Measurements from ENCODE around the gene AFMID. TPM values are rescaled to one million over a fixed set of nuclear protein-coding genes. Genes with fewer than 3 reads are reported as not detected.

The AFMID gene
- total and polyA plus RNA-seq, 2 of the 13 experiments (the other 11 are each of a cell fraction or from before 2014, with no cell fraction given): 249 to 270 TPM

- TF ChIP-seq MTA1 (CRISPR knock-in tag; IDR thresholded peaks at IDR 0.05; ENCODE audit: borderline replicate concordance): peak; percentile 16; the same call in 1 of the 2 replicates
- peak; percentile 12; the same call in 1 of the 2 replicates for TF ChIP-seq ETV5 (CRISPR knock-in tag; IDR thresholded peaks at IDR 0.05; ENCODE audit: borderline replicate concordance)
- TF ChIP-seq DMTF1 (CRISPR knock-in tag; IDR thresholded peaks at IDR 0.05): no peak
- no peak for TF ChIP-seq MBD4 (IDR thresholded peaks at IDR 0.05; ENCODE audit: borderline replicate concordance, low read length)
- 0 out of 2 replicates have a peak, but pooled peaks have one; percentile 14 for TF ChIP-seq ZNF552 (CRISPR knock-in tag; IDR thresholded peaks at IDR 0.05; ENCODE audit: borderline replicate concordance)
- TF ChIP-seq ZNF232 (CRISPR knock-in tag; IDR thresholded peaks at IDR 0.05; ENCODE audit: borderline replicate concordance): no peak
- TF ChIP-seq, protein P1, sequence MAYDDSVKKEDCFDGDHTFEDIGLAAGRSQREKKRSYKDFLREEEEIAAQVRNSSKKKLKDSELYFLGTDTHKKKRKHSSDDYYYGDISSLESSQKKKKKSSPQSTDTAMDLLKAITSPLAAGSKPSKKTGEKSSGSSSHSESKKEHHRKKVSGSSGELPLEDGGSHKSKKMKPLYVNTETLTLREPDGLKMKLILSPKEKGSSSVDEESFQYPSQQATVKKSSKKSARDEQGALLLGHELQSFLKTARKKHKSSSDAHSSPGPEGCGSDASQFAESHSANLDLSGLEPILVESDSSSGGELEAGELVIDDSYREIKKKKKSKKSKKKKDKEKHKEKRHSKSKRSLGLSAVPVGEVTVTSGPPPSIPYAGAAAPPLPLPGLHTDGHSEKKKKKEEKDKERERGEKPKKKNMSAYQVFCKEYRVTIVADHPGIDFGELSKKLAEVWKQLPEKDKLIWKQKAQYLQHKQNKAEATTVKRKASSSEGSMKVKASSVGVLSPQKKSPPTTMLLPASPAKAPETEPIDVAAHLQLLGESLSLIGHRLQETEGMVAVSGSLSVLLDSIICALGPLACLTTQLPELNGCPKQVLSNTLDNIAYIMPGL (CRISPR knock-in tag; IDR thresholded peaks at IDR 0.05; ENCODE audit: borderline replicate concordance in 1 of 2, low read depth in 1 of 2): peak in 1 of 2 experiments; percentile 66
- peak; percentile 42; the same call in 1 of the 2 replicates for TF ChIP-seq MYC (CRISPR knock-in tag; IDR thresholded peaks at IDR 0.05; ENCODE audit: borderline replicate concordance)
- no peak for TF ChIP-seq PCBP2 (optimal IDR thresholded peaks at IDR 0.05; ENCODE audit: low read depth, low read length, poor library complexity, severe bottlenecking)
- TF ChIP-seq DMAP1 (CRISPR knock-in tag; IDR thresholded peaks at IDR 0.05): no peak; the same call in 1 of the 2 replicates
- no peak for TF ChIP-seq NCOA1 (CRISPR knock-in tag; IDR thresholded peaks at IDR 0.05)
These were observed 49.6 kb upstream of the AFMID start (continued) for GRCh38 chr17:78137392-78138203.

Measured in HepG2 (cell line).